Measurements from ENCODE around the gene METTL15.

METTL15 gene

DNA sequence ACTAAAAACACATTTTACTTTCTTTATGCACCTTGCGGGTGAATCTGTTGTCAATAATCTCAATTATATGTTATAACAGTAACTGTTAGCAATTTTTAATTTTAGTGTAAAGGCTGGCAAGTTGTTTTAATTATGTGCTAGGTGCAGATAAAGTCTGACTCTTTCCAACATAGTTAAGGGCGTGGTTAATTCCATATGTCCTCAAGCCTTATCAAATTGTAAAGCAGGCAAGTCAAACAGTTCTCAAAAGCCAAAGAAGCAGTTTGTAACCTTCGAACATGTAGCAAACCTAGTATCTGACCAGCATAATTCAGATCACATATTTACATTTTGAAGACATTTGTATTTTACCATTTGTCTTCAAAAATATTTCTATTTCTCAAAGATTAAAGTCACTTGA lies 29.2 kb downstream of the METTL15 start:
- no peak for DNase-seq (ENCODE audit: extremely low read depth, insufficient read length)
- H3K36me3 ChIP-seq (ENCODE audit: control insufficient read depth, insufficient read depth, low read length), result no peaks in the 10 kb centered on the region; the same call in 1 of the 2 replicates
- no peak overlapping the region for H3K4me3 ChIP-seq (replicated peaks; ENCODE audit: low read depth, low read length)
- TF ChIP-seq, protein P1, sequence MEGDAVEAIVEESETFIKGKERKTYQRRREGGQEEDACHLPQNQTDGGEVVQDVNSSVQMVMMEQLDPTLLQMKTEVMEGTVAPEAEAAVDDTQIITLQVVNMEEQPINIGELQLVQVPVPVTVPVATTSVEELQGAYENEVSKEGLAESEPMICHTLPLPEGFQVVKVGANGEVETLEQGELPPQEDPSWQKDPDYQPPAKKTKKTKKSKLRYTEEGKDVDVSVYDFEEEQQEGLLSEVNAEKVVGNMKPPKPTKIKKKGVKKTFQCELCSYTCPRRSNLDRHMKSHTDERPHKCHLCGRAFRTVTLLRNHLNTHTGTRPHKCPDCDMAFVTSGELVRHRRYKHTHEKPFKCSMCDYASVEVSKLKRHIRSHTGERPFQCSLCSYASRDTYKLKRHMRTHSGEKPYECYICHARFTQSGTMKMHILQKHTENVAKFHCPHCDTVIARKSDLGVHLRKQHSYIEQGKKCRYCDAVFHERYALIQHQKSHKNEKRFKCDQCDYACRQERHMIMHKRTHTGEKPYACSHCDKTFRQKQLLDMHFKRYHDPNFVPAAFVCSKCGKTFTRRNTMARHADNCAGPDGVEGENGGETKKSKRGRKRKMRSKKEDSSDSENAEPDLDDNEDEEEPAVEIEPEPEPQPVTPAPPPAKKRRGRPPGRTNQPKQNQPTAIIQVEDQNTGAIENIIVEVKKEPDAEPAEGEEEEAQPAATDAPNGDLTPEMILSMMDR (IDR thresholded peaks at IDR 0.05; ENCODE audit: insufficient read depth, low read length, poor library complexity, severe bottlenecking), result no peak
- no peaks in the 10 kb centered on the region for H3K27me3 ChIP-seq (replicated peaks; ENCODE audit: control insufficient read depth, insufficient read depth, low read length)

DNA sequence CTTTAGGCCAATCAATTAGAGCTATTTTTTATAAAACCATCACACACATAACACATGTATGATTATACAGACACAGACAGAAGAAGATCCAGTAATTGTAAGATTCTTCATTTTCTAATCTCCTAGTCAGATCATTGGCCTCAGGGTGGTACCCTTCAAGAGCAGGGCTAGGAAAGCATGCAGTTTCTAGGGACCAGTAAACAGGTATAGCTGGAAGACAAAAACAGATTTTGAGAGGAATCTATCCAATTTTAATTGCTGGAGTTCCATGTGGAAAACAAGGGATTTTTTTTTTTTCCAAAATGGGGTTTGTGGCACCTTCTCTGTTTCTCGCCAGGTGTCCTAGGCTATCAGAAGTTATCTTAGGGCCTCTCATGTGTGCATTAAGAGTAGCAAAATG lies 29.6 kb downstream of the METTL15 start:
- H3K27me3 ChIP-seq (replicated peaks; ENCODE audit: control insufficient read depth, insufficient read depth, low read length), result no peaks in the 10 kb centered on the region
- DNase-seq (ENCODE audit: extremely low read depth, insufficient read length), result no peak
- H3K4me3 ChIP-seq (replicated peaks; ENCODE audit: low read depth, low read length), result no peak overlapping the region
- TF ChIP-seq, protein P1 (IDR thresholded peaks at IDR 0.05; ENCODE audit: insufficient read depth, low read length, poor library complexity, severe bottlenecking), result no peak
- no peaks in the 10 kb centered on the region; the same call in 1 of the 2 replicates for H3K36me3 ChIP-seq (ENCODE audit: control insufficient read depth, insufficient read depth, low read length)

DNA sequence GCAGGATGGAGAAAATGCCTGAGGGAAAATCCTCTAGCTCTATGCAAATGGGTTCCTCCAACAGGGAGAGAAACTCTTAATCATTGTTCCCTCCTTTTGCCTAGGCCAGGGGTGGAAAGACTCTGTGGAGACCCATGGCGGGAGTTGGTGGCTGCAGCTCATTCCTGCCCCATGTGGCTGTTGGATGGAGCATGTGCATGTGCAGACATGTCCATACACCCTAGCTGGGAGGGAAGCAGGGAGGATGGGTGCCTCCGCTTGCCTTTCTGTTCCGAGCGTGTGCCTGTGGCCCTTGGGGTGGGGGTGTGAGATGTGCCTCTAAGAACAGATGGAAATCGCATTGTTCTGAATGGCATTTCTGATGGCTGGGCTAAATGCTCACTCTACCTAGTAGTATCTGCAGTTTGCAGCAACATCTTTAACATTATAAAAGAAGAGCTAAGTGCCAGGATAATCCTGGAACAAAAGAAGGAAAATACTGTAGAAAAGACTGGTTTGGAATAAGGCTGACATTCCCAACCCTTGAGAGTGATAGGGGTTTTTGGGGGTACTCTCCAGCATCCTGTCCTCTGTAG lies 31.7 kb downstream of the METTL15 start:
- TF ChIP-seq, protein P1 (IDR thresholded peaks at IDR 0.05; ENCODE audit: insufficient read depth, low read length, poor library complexity, severe bottlenecking), result no peak
- Histone ChIP-seq H3K27me3 (replicated peaks; ENCODE audit: control insufficient read depth, insufficient read depth, low read length) (no peaks in the 10 kb centered on the region), H3K36me3 (ENCODE audit: control insufficient read depth, insufficient read depth, low read length) (no peaks in the 10 kb centered on the region; the same call in 1 of the 2 replicates), H3K4me3 (replicated peaks; ENCODE audit: low read depth, low read length) (no peak overlapping the region)
- DNase-seq (ENCODE audit: extremely low read depth, insufficient read length), result no peak

DNA sequence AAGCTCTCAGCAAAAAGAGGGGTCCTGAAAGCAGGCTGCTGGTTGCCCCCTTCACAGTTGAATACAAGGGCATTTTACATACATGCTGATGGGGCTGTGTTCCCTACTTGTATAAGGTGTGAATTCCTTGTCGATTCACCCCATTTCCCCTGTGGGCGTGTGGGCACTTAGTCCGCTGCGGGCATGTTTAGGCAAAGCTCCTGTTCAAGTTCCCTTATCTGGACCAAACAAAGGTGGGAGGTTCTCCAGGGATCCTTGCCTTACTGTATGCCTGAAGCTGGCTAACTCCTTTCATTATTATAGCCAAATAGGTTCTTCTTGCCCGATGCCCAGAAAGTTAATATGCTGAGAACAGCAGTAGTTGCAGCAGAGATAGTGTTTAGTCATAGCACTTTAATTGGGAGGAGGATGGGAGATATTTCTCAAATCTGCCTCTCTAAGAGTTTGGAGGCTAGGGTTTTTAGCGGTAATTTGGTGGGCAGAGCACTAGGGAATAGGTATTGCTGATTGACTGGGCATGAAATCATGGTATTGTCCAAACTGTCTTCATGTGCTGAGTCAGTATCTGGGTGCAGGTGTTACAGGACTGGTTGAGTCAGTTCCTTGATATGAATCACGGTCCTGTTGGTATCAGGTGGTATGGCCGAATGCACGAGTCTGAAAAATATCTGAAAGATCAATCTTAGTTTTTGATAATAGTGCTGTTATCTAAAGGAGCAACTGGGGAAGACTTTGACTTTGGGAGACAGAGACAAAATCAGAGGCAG lies 32.7 kb downstream of the METTL15 start:
- DNase-seq (ENCODE audit: extremely low read depth, insufficient read length), result no peak
- Histone ChIP-seq H3K4me3 (replicated peaks; ENCODE audit: low read depth, low read length) (no peak overlapping the region), H3K27me3 (replicated peaks; ENCODE audit: control insufficient read depth, insufficient read depth, low read length) (no peaks in the 10 kb centered on the region), H3K36me3 (ENCODE audit: control insufficient read depth, insufficient read depth, low read length) (no peaks in the 10 kb centered on the region; the same call in 1 of the 2 replicates)
- TF ChIP-seq, protein P1 (IDR thresholded peaks at IDR 0.05; ENCODE audit: insufficient read depth, low read length, poor library complexity, severe bottlenecking), result no peak

DNA sequence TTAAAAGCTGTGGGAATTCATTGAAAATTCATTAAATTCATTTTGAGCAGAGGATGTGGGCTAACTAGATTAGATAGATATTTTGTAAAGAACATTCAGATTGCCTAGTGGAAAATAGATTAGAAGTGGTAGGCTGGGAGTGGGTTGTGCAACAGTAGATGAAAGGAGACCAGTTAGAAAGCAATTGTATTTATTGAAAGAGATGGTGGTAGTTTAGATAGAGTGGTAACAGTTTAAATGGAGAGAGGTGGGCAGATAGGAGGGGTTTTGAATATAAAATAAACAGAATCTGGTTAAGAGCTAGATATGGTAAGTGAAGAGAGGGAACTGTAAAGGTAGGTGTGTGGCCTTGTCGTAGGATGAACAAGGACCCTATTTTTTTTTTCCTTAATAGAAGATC lies 34.5 kb downstream of the METTL15 start:
- TF ChIP-seq, protein P1 (IDR thresholded peaks at IDR 0.05; ENCODE audit: insufficient read depth, low read length, poor library complexity, severe bottlenecking), result no peak
- no peak for DNase-seq (ENCODE audit: extremely low read depth, insufficient read length)
- Histone ChIP-seq H3K36me3 (ENCODE audit: control insufficient read depth, insufficient read depth, low read length) (no peaks in the 10 kb centered on the region; the same call in 1 of the 2 replicates), H3K27me3 (replicated peaks; ENCODE audit: control insufficient read depth, insufficient read depth, low read length) (no peaks in the 10 kb centered on the region), H3K4me3 (replicated peaks; ENCODE audit: low read depth, low read length) (no peak overlapping the region)
